ENCODE results near the gene ARIH2.

ARIH2 gene
- 139 to 148 (median 147) reads per million in 3 donors for total RNA-seq

- Histone ChIP-seq H3K27ac (ENCODE audit: insufficient read depth, low read length, poor library complexity, severe bottlenecking) (peak within 1 kb of the TSS; percentile 100), H3K4me1 (ENCODE audit: control insufficient read depth, insufficient read depth, low read length, poor library complexity, severe bottlenecking) (no peaks in the 10 kb centered on the region), H3K27me3 (replicated peaks; ENCODE audit: control insufficient read depth, insufficient read depth, low read length, poor library complexity, severe bottlenecking) (no peaks in the 10 kb centered on the region), H3K36me3 (ENCODE audit: control insufficient read depth, insufficient read depth, low read length) (no peaks in the 10 kb centered on the region), H3K4me3 (ENCODE audit: insufficient read depth, low read depth, low read length, poor library complexity, severe bottlenecking) (peak within 1 kb of the TSS; percentile 98), H3K9me3 (ENCODE audit: control insufficient read depth, low read length) (no peaks in the 10 kb centered on the region)
- DNase-seq: peak; percentile 81 to 88 (median 84)
Measured at GRCh38 chr3:48918388-48919214, at the start of gene ARIH2. ARIH2 (plus strand) TSS chr3:48918842; CDS start chr3:48927559, 8,717 bp downstream.

GRCh38 chr3:48877671-48878070, 41.0 kb upstream of the ARIH2 start:
- Histone ChIP-seq H3K36me3 (ENCODE audit: control insufficient read depth, insufficient read depth, low read length) (peaks cover 25% of the 10 kb centered on the region), H3K4me3 (ENCODE audit: insufficient read depth, low read depth, low read length, poor library complexity, severe bottlenecking) (no peak overlapping the region), H3K4me1 (ENCODE audit: control insufficient read depth, insufficient read depth, low read length, poor library complexity, severe bottlenecking) (no peaks in the 10 kb centered on the region), H3K27ac (ENCODE audit: insufficient read depth, low read length, poor library complexity, severe bottlenecking) (no peak overlapping the region), H3K9me3 (ENCODE audit: control insufficient read depth, low read length) (no peaks in the 10 kb centered on the region), H3K27me3 (replicated peaks; ENCODE audit: control insufficient read depth, insufficient read depth, low read length, poor library complexity, severe bottlenecking) (no peaks in the 10 kb centered on the region)
- no peak for DNase-seq

GRCh38 chr3:48879307-48879993, 39.2 kb upstream of the ARIH2 start:
- H3K4me3 ChIP-seq (ENCODE audit: insufficient read depth, low read depth, low read length, poor library complexity, severe bottlenecking): no peak overlapping the region
- no peaks in the 10 kb centered on the region for H3K27me3 ChIP-seq (replicated peaks; ENCODE audit: control insufficient read depth, insufficient read depth, low read length, poor library complexity, severe bottlenecking)
- DNase-seq: no peak
- no peak overlapping the region for H3K27ac ChIP-seq (ENCODE audit: insufficient read depth, low read length, poor library complexity, severe bottlenecking)
- H3K36me3 ChIP-seq (ENCODE audit: control insufficient read depth, insufficient read depth, low read length): peaks cover 30% of the 10 kb centered on the region
- no peaks in the 10 kb centered on the region for H3K4me1 ChIP-seq (ENCODE audit: control insufficient read depth, insufficient read depth, low read length, poor library complexity, severe bottlenecking)
- no peaks in the 10 kb centered on the region for H3K9me3 ChIP-seq (ENCODE audit: control insufficient read depth, low read length)

GRCh38 chr3:48879994-48880377, 38.7 kb upstream of the ARIH2 start:
- Histone ChIP-seq H3K4me3 (ENCODE audit: insufficient read depth, low read depth, low read length, poor library complexity, severe bottlenecking) (no peak overlapping the region), H3K9me3 (ENCODE audit: control insufficient read depth, low read length) (no peaks in the 10 kb centered on the region), H3K27ac (ENCODE audit: insufficient read depth, low read length, poor library complexity, severe bottlenecking) (no peak overlapping the region), H3K4me1 (ENCODE audit: control insufficient read depth, insufficient read depth, low read length, poor library complexity, severe bottlenecking) (no peaks in the 10 kb centered on the region), H3K36me3 (ENCODE audit: control insufficient read depth, insufficient read depth, low read length) (peaks cover 32% of the 10 kb centered on the region), H3K27me3 (replicated peaks; ENCODE audit: control insufficient read depth, insufficient read depth, low read length, poor library complexity, severe bottlenecking) (no peaks in the 10 kb centered on the region)
- no peak for DNase-seq

GRCh38 chr3:48881006-48881405, 37.6 kb upstream of the ARIH2 start:
- Histone ChIP-seq H3K9me3 (ENCODE audit: control insufficient read depth, low read length) (no peaks in the 10 kb centered on the region), H3K27me3 (replicated peaks; ENCODE audit: control insufficient read depth, insufficient read depth, low read length, poor library complexity, severe bottlenecking) (no peaks in the 10 kb centered on the region), H3K36me3 (ENCODE audit: control insufficient read depth, insufficient read depth, low read length) (peaks cover 32% of the 10 kb centered on the region), H3K27ac (ENCODE audit: insufficient read depth, low read length, poor library complexity, severe bottlenecking) (no peak overlapping the region), H3K4me3 (ENCODE audit: insufficient read depth, low read depth, low read length, poor library complexity, severe bottlenecking) (no peak overlapping the region), H3K4me1 (ENCODE audit: control insufficient read depth, insufficient read depth, low read length, poor library complexity, severe bottlenecking) (no peaks in the 10 kb centered on the region)
- DNase-seq: no peak

- no peaks in the 10 kb centered on the region for H3K9me3 ChIP-seq (ENCODE audit: control insufficient read depth, low read length)
- H3K4me1 ChIP-seq (ENCODE audit: control insufficient read depth, insufficient read depth, low read length, poor library complexity, severe bottlenecking): no peaks in the 10 kb centered on the region
- H3K4me3 ChIP-seq (ENCODE audit: insufficient read depth, low read depth, low read length, poor library complexity, severe bottlenecking): no peak overlapping the region
- H3K36me3 ChIP-seq (ENCODE audit: control insufficient read depth, insufficient read depth, low read length): peaks cover 32% of the 10 kb centered on the region
- DNase-seq: no peak
- no peak overlapping the region for H3K27ac ChIP-seq (ENCODE audit: insufficient read depth, low read length, poor library complexity, severe bottlenecking)
- H3K27me3 ChIP-seq (replicated peaks; ENCODE audit: control insufficient read depth, insufficient read depth, low read length, poor library complexity, severe bottlenecking): no peaks in the 10 kb centered on the region
Measured at GRCh38 chr3:48881652-48882114, 37.0 kb upstream of the ARIH2 start.

GRCh38 chr3:48885753-48886152, 32.9 kb upstream of the ARIH2 start:
- Histone ChIP-seq H3K4me1 (ENCODE audit: control insufficient read depth, insufficient read depth, low read length, poor library complexity, severe bottlenecking) (no peaks in the 10 kb centered on the region), H3K9me3 (ENCODE audit: control insufficient read depth, low read length) (no peaks in the 10 kb centered on the region), H3K36me3 (ENCODE audit: control insufficient read depth, insufficient read depth, low read length) (peaks cover 23% of the 10 kb centered on the region), H3K4me3 (ENCODE audit: insufficient read depth, low read depth, low read length, poor library complexity, severe bottlenecking) (no peak overlapping the region), H3K27me3 (replicated peaks; ENCODE audit: control insufficient read depth, insufficient read depth, low read length, poor library complexity, severe bottlenecking) (no peaks in the 10 kb centered on the region), H3K27ac (ENCODE audit: insufficient read depth, low read length, poor library complexity, severe bottlenecking) (no peak overlapping the region)
- DNase-seq: no peak

GRCh38 chr3:48891606-48892005, 27.0 kb upstream of the ARIH2 start:
- Histone ChIP-seq H3K9me3 (ENCODE audit: control insufficient read depth, low read length) (no peaks in the 10 kb centered on the region), H3K4me3 (ENCODE audit: insufficient read depth, low read depth, low read length, poor library complexity, severe bottlenecking) (no peak overlapping the region), H3K4me1 (ENCODE audit: control insufficient read depth, insufficient read depth, low read length, poor library complexity, severe bottlenecking) (peaks cover 6% of the 10 kb centered on the region), H3K27me3 (replicated peaks; ENCODE audit: control insufficient read depth, insufficient read depth, low read length, poor library complexity, severe bottlenecking) (no peaks in the 10 kb centered on the region), H3K27ac (ENCODE audit: insufficient read depth, low read length, poor library complexity, severe bottlenecking) (no peak overlapping the region), H3K36me3 (ENCODE audit: control insufficient read depth, insufficient read depth, low read length) (peaks cover 10% of the 10 kb centered on the region)
- no peak for DNase-seq

- no peak overlapping the region for H3K4me3 ChIP-seq (ENCODE audit: insufficient read depth, low read depth, low read length, poor library complexity, severe bottlenecking)
- H3K27ac ChIP-seq (ENCODE audit: insufficient read depth, low read length, poor library complexity, severe bottlenecking): no peak overlapping the region
- H3K27me3 ChIP-seq (replicated peaks; ENCODE audit: control insufficient read depth, insufficient read depth, low read length, poor library complexity, severe bottlenecking): no peaks in the 10 kb centered on the region
- no peaks in the 10 kb centered on the region for H3K9me3 ChIP-seq (ENCODE audit: control insufficient read depth, low read length)
- DNase-seq: no peak
- peaks cover 10% of the 10 kb centered on the region for H3K36me3 ChIP-seq (ENCODE audit: control insufficient read depth, insufficient read depth, low read length)
- peaks cover 31% of the 10 kb centered on the region for H3K4me1 ChIP-seq (ENCODE audit: control insufficient read depth, insufficient read depth, low read length, poor library complexity, severe bottlenecking)
Measured at GRCh38 chr3:48894516-48894915, 24.1 kb upstream of the ARIH2 start.

- H3K4me3 ChIP-seq (ENCODE audit: insufficient read depth, low read depth, low read length, poor library complexity, severe bottlenecking): no peak overlapping the region
- H3K27ac ChIP-seq (ENCODE audit: insufficient read depth, low read length, poor library complexity, severe bottlenecking): no peak overlapping the region
- no peaks in the 10 kb centered on the region for H3K36me3 ChIP-seq (ENCODE audit: control insufficient read depth, insufficient read depth, low read length)
- no peaks in the 10 kb centered on the region for H3K9me3 ChIP-seq (ENCODE audit: control insufficient read depth, low read length)
- H3K4me1 ChIP-seq (ENCODE audit: control insufficient read depth, insufficient read depth, low read length, poor library complexity, severe bottlenecking): peaks cover 32% of the 10 kb centered on the region
- H3K27me3 ChIP-seq (replicated peaks; ENCODE audit: control insufficient read depth, insufficient read depth, low read length, poor library complexity, severe bottlenecking): no peaks in the 10 kb centered on the region
- no peak for DNase-seq
Measured at GRCh38 chr3:48896936-48897335, 21.7 kb upstream of the ARIH2 start.
